Measurements from ENCODE around the gene SLC30A7. TPM values are rescaled to one million over a fixed set of nuclear protein-coding genes. Genes with fewer than 3 reads are reported as not detected.

SLC30A7 gene
- total and polyA plus RNA-seq, 4 donors = 6.0 to 38.9 (median 10.9) TPM

DNA sequence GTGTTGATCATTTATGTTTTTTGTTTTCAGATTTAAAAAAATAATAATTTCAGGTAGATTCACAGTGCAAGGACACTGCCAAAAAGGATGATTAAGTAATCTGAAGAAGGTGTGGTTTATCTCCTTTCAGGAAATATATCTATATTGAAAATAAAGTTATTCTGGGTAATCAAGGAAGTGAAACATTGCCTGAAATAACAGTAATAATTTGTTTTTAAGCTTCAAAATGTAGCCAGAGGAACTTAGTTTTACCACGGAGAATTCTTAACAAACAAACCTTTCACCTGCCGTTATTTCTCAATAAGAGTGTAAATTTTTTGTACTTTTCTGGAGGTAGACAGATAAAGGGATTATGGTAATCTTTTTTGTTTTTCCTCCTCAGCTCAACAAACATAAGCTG, 132.6 kb downstream of the SLC30A7 start:
- Histone ChIP-seq H3K27me3 (ENCODE audit: control insufficient read depth in 4 of 4, insufficient read depth in 4 of 4, low read length in 3 of 4) (no peaks in the 10 kb centered on the region), H3K4me3 (ENCODE audit: low read depth in 1 of 3, low read length in 3 of 3) (no peak overlapping the region), H3K36me3 (ENCODE audit: control insufficient read depth in 4 of 4, insufficient read depth in 3 of 4, low read depth in 1 of 4, low read length in 3 of 4) (no peaks in the 10 kb centered on the region), H3K9ac (ENCODE audit: low read depth in 1 of 2, low read length in 2 of 2) (no peak overlapping the region), H3K27ac (ENCODE audit: low read depth in 1 of 2, low read length in 2 of 2) (no peak overlapping the region), H3K9me3 (ENCODE audit: control insufficient read depth in 4 of 4, low read length in 3 of 4) (no peaks in the 10 kb centered on the region), H3K4me1 (ENCODE audit: control insufficient read depth in 4 of 4, insufficient read depth in 4 of 4, low read length in 3 of 4) (peaks cover 4 to 19% (median 16%) of the 10 kb centered on the region in 4 donors)
- TF ChIP-seq FOXA2 (IDR thresholded peaks at IDR 0.05) = no peak
- TF ChIP-seq RXRA (IDR thresholded peaks at IDR 0.05) = no peak
- TF ChIP-seq EGR1 (IDR thresholded peaks at IDR 0.05; ENCODE audit: low read depth in 2 of 2) = no peak
- DNase-seq (ENCODE audit: low spot score) = no peak
- WGBS = 30% methylated on average over 2 of the region's 2 CpGs

GRCh38 chr1:101029184-101029583, 133.3 kb downstream of the SLC30A7 start:
- Histone ChIP-seq H3K4me1 (ENCODE audit: control insufficient read depth in 4 of 4, insufficient read depth in 4 of 4, low read length in 3 of 4) (peaks cover 4 to 19% (median 16%) of the 10 kb centered on the region in 4 donors), H3K9ac (ENCODE audit: low read depth in 1 of 2, low read length in 2 of 2) (no peak overlapping the region), H3K9me3 (ENCODE audit: control insufficient read depth in 4 of 4, low read length in 3 of 4) (no peaks in the 10 kb centered on the region), H3K27ac (ENCODE audit: low read depth in 1 of 2, low read length in 2 of 2) (no peak overlapping the region), H3K36me3 (ENCODE audit: control insufficient read depth in 4 of 4, insufficient read depth in 3 of 4, low read depth in 1 of 4, low read length in 3 of 4) (no peaks in the 10 kb centered on the region), H3K4me3 (ENCODE audit: low read depth in 1 of 3, low read length in 3 of 3) (no peak overlapping the region), H3K27me3 (ENCODE audit: control insufficient read depth in 4 of 4, insufficient read depth in 4 of 4, low read length in 3 of 4) (no peaks in the 10 kb centered on the region)
- WGBS = 78% methylated on average over 1 of the region's 1 CpG
- TF ChIP-seq NR2F2 (IDR thresholded peaks at IDR 0.05) (no peak), YY1 (IDR thresholded peaks at IDR 0.05) (no peak), GABPA (IDR thresholded peaks at IDR 0.05 in 1 of 2, conservative IDR thresholded peaks at IDR 0.05 in 1 of 2) (no peak), HNF4A (conservative IDR thresholded peaks at IDR 0.05) (no peak), RAD21 (IDR thresholded peaks at IDR 0.05) (no peak), RXRA (IDR thresholded peaks at IDR 0.05) (no peak)
- TF ChIP-seq, protein P1, sequence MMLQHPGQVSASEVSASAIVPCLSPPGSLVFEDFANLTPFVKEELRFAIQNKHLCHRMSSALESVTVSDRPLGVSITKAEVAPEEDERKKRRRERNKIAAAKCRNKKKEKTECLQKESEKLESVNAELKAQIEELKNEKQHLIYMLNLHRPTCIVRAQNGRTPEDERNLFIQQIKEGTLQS (IDR thresholded peaks at IDR 0.05) = no peak
- DNase-seq (ENCODE audit: low spot score) = no peak

- Histone ChIP-seq H3K36me3 (ENCODE audit: control insufficient read depth in 4 of 4, insufficient read depth in 3 of 4, low read depth in 1 of 4, low read length in 3 of 4) (no peaks in the 10 kb centered on the region), H3K9ac (ENCODE audit: low read depth in 1 of 2, low read length in 2 of 2) (no peak overlapping the region), H3K9me3 (ENCODE audit: control insufficient read depth in 4 of 4, low read length in 3 of 4) (no peaks in the 10 kb centered on the region), H3K4me1 (ENCODE audit: control insufficient read depth in 4 of 4, insufficient read depth in 4 of 4, low read length in 3 of 4) (peaks cover 4 to 13% (median 9%) of the 10 kb centered on the region in 4 donors), H3K27ac (ENCODE audit: low read depth in 1 of 2, low read length in 2 of 2) (no peak overlapping the region), H3K27me3 (ENCODE audit: control insufficient read depth in 4 of 4, insufficient read depth in 4 of 4, low read length in 3 of 4) (no peaks in the 10 kb centered on the region), H3K4me3 (ENCODE audit: low read depth in 1 of 3, low read length in 3 of 3) (no peak overlapping the region)
- TF ChIP-seq, protein P1 (IDR thresholded peaks at IDR 0.05) = no peak
- TF ChIP-seq ZBTB33 (IDR thresholded peaks at IDR 0.05) (no peak), YY1 (IDR thresholded peaks at IDR 0.05) (no peak), SP1 (IDR thresholded peaks at IDR 0.05) (no peak), TAF1 (conservative IDR thresholded peaks at IDR 0.05) (no peak), GABPA (IDR thresholded peaks at IDR 0.05 in 1 of 2, conservative IDR thresholded peaks at IDR 0.05 in 1 of 2) (no peak), HNF4A (conservative IDR thresholded peaks at IDR 0.05) (no peak), FOXA1 (IDR thresholded peaks at IDR 0.05) (no peak), HNF4G (IDR thresholded peaks at IDR 0.05) (no peak), JUND (IDR thresholded peaks at IDR 0.05) (no peak), RXRA (IDR thresholded peaks at IDR 0.05) (no peak), CTCF (IDR thresholded peaks at IDR 0.05; ENCODE audit: low read depth, low read length, missing input control) (no peak), RAD21 (IDR thresholded peaks at IDR 0.05) (no peak), EGR1 (IDR thresholded peaks at IDR 0.05; ENCODE audit: low read depth in 2 of 2) (no peak), NR2F2 (IDR thresholded peaks at IDR 0.05) (no peak)
- TF ChIP-seq, protein P2, sequence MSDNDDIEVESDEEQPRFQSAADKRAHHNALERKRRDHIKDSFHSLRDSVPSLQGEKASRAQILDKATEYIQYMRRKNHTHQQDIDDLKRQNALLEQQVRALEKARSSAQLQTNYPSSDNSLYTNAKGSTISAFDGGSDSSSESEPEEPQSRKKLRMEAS (IDR thresholded peaks at IDR 0.05) = no peak
- no peak for DNase-seq (ENCODE audit: low spot score)
- WGBS = 85% methylated on average over 4 of the region's 4 CpGs
These were observed 135.0 kb downstream of the SLC30A7 start for GRCh38 chr1:101030881-101031280.

Measured in liver (tissue), 9 donors.